Peyer's patch (tissue), 4 donors: ENCODE results near the gene PMM2.

Source experiments
- POLR2A ChIP-seq, 2 donors: fragments of 450-650 bp; IDR thresholded peaks; one replicate each; pipeline ENCODE4 v1.5.1; 2017; ENCODE audit warnings: antibody characterized with exemption in 2 of 2, mild to moderate bottlenecking in 2 of 2, moderate library complexity in 2 of 2
- TF ChIP-seq, protein P1 (sequence below), 6 experiments: fragments of 450-650 bp in 4 of 6; fragments of 200-600 bp in 2 of 6; sonication (generic) in 1 of 6; IDR thresholded peaks; one replicate each; pipeline ENCODE4 v1.5.1; 2017 to 2019; ENCODE audit warnings: antibody characterized with exemption in 6 of 6, mild to moderate bottlenecking in 3 of 6, moderate library complexity in 1 of 6

GRCh38 chr16:8853150-8853549 is 55.5 kb downstream of the PMM2 start:
- TF ChIP-seq, protein P1, sequence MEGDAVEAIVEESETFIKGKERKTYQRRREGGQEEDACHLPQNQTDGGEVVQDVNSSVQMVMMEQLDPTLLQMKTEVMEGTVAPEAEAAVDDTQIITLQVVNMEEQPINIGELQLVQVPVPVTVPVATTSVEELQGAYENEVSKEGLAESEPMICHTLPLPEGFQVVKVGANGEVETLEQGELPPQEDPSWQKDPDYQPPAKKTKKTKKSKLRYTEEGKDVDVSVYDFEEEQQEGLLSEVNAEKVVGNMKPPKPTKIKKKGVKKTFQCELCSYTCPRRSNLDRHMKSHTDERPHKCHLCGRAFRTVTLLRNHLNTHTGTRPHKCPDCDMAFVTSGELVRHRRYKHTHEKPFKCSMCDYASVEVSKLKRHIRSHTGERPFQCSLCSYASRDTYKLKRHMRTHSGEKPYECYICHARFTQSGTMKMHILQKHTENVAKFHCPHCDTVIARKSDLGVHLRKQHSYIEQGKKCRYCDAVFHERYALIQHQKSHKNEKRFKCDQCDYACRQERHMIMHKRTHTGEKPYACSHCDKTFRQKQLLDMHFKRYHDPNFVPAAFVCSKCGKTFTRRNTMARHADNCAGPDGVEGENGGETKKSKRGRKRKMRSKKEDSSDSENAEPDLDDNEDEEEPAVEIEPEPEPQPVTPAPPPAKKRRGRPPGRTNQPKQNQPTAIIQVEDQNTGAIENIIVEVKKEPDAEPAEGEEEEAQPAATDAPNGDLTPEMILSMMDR (IDR thresholded peaks at IDR 0.05) = no peak
- no peak for TF ChIP-seq POLR2A (IDR thresholded peaks at IDR 0.05)
